Calu3 (cell line): Measurements from ENCODE around the gene TRERF1. TPM values are rescaled to one million over a fixed set of nuclear protein-coding genes. Genes with fewer than 3 reads are reported as not detected.

ENCODE experiments used
- BruUV-seq: library from RNA; stranded (reverse); fragments of 400-500 nt; replicated peaks from 2 replicates; lab custom pipeline; 2021; lab: Mats Ljungman, UMichigan
- CTCF ChIA-PET: fragments of 300-600 bp; sonication (Branson Sonifier 250); formaldehyde crosslinking; loops from one replicate; lab custom pipeline; 2022; ENCODE audit warnings: antibody characterized with exemption; lab: Charles Lee
- DNase-seq: peaks from one replicate; pipeline ENCODE4 v3.0.0; 2022
- H3K27ac Mint-ChIP-seq: one replicate; pipeline ENCODE4 v1.8.0; 2022; ENCODE audit warnings: mixed read lengths; ENCODE audit not compliant: unreplicated experiment
- H3K27me3 Mint-ChIP-seq: one replicate; pipeline ENCODE4 v1.8.0; 2022; ENCODE audit warnings: mixed read lengths; ENCODE audit not compliant: unreplicated experiment
- H3K36me3 Mint-ChIP-seq: one replicate; pipeline ENCODE4 v1.8.0; 2022; ENCODE audit warnings: mild to moderate bottlenecking, moderate library complexity, mixed read lengths; ENCODE audit not compliant: insufficient read depth, unreplicated experiment
- H3K4me1 Mint-ChIP-seq: one replicate; pipeline ENCODE4 v1.8.0; 2022; ENCODE audit warnings: mild to moderate bottlenecking, low read depth, mixed read lengths; ENCODE audit not compliant: unreplicated experiment
- H3K4me3 Mint-ChIP-seq: one replicate; pipeline ENCODE4 v1.8.0; 2022; ENCODE audit warnings: mild to moderate bottlenecking, low read depth, moderate library complexity, mixed read lengths; ENCODE audit not compliant: unreplicated experiment
- H3K9me3 Mint-ChIP-seq: one replicate; pipeline ENCODE4 v1.8.0; 2022; ENCODE audit warnings: low read depth, mixed read lengths; ENCODE audit not compliant: unreplicated experiment
- CTCF ChIP-seq: fragments of 200-600 bp; IDR thresholded peaks from one replicate; pipeline ENCODE4 v1.8.0; 2022; ENCODE audit warnings: antibody characterized with exemption; ENCODE audit not compliant: unreplicated experiment
- intact Hi-C: fragments of 100-400 bp; cut with micrococcal nuclease; formaldehyde crosslinking; loops from one replicate; pipeline ENCODE4 v1.10.0; 2022; ENCODE audit not compliant: unreplicated experiment
- total RNA-seq: library from RNA; stranded (reverse); gene quantifications from 2 replicates; pipeline ENCODE4 v1.2.3, GENCODE V29; 2022

Gene TRERF1
- total RNA-seq, 1 experiment from 2014 or later: 1.4 TPM

GRCh38 chr6:42338744-42339222 is 112.9 kb downstream of the TRERF1 start:
- no peaks in the 10 kb centered on the region for H3K27me3 Mint-ChIP-seq
- CTCF ChIA-PET: interaction anchor here (0.5 to 1.4 kb wide), 8 partner anchors 11 to 898 kb away, joined by 3 to 6 read pairs (median 4); no protein-coding TSS in a partner anchor
- peak; percentile 53 for DNase-seq
- H3K4me3 Mint-ChIP-seq: no peak overlapping the region
- no TSS peak for BruUV-seq
- peaks cover 26% of the 10 kb centered on the region for H3K4me1 Mint-ChIP-seq
- peak overlapping the region; percentile 53 for H3K27ac Mint-ChIP-seq
- no peaks in the 10 kb centered on the region for H3K9me3 Mint-ChIP-seq
- H3K36me3 Mint-ChIP-seq: no peaks in the 10 kb centered on the region
- TF ChIP-seq CTCF: peak; percentile 38
- intact Hi-C loops: no loop called here

- BruUV-seq: no TSS peak
- no peaks in the 10 kb centered on the region for H3K27me3 Mint-ChIP-seq
- H3K4me1 Mint-ChIP-seq: peaks cover 26% of the 10 kb centered on the region
- DNase-seq: no peak
- no peak for TF ChIP-seq CTCF
- intact Hi-C loops: no loop called here
- CTCF ChIA-PET: interaction anchor here (0.5 to 1.4 kb wide), 7 partner anchors 12 to 226 kb away, joined by 3 to 6 read pairs (median 5); no protein-coding TSS in a partner anchor
- no peak overlapping the region for H3K4me3 Mint-ChIP-seq
- H3K36me3 Mint-ChIP-seq: no peaks in the 10 kb centered on the region
- H3K27ac Mint-ChIP-seq: peak overlapping the region; percentile 53
- no peaks in the 10 kb centered on the region for H3K9me3 Mint-ChIP-seq
Measured at GRCh38 chr6:42337985-42338743, 113.6 kb downstream of the TRERF1 start.

- Mint-ChIP-seq H3K4me3 (no peak overlapping the region), H3K4me1 (peaks cover 26% of the 10 kb centered on the region), H3K27me3 (peaks cover 2% of the 10 kb centered on the region), H3K27ac (peak overlapping the region; percentile 3), H3K9me3 (no peaks in the 10 kb centered on the region), H3K36me3 (no peaks in the 10 kb centered on the region)
- no TSS peak for BruUV-seq
- CTCF ChIA-PET: interaction anchor here (0.5 to 0.6 kb wide), 2 partner anchors 77 to 143 kb away, joined by 3 read pairs; no protein-coding TSS in a partner anchor
- no peak for TF ChIP-seq CTCF
- DNase-seq: no peak
- intact Hi-C loops: no loop called here
Measured at GRCh38 chr6:42336431-42336830, 115.3 kb downstream of the TRERF1 start.

GRCh38 chr6:42335896-42336295 is 115.8 kb downstream of the TRERF1 start:
- Mint-ChIP-seq H3K27ac (no peak overlapping the region), H3K4me1 (peaks cover 26% of the 10 kb centered on the region), H3K9me3 (no peaks in the 10 kb centered on the region), H3K4me3 (no peak overlapping the region), H3K36me3 (no peaks in the 10 kb centered on the region), H3K27me3 (peaks cover 7% of the 10 kb centered on the region)
- no peak for TF ChIP-seq CTCF
- intact Hi-C loops: no loop called here
- BruUV-seq: no TSS peak
- no peak for DNase-seq
- CTCF ChIA-PET: no interaction called here
